Keratinocyte (primary cell): ENCODE data around the gene GPR39.

ENCODE experiments used
- EZH2 ChIP-seq: IDR thresholded peaks from one replicate; pipeline ENCODE4 v1.6.1; 2012; ENCODE audit warnings: inconsistent platforms, mild to moderate bottlenecking, low read length, moderate library complexity
- TF ChIP-seq, protein P1 (sequence below), 3 experiments: IDR thresholded peaks in 1 of 3; conservative IDR thresholded peaks in 1 of 3; optimal IDR thresholded peaks in 1 of 3; 2 replicates in 2 of 3; 3 replicates in 1 of 3; pipeline versions ENCODE3 to v1.5.1; 2011; ENCODE audit warnings: low read length in 3 of 3, mild to moderate bottlenecking in 3 of 3, moderate library complexity in 2 of 3, control low read depth in 1 of 3, inconsistent platforms in 1 of 3; ENCODE audit not compliant: insufficient read depth in 2 of 3; ENCODE audit errors: extremely low read depth in 1 of 3

DNA sequence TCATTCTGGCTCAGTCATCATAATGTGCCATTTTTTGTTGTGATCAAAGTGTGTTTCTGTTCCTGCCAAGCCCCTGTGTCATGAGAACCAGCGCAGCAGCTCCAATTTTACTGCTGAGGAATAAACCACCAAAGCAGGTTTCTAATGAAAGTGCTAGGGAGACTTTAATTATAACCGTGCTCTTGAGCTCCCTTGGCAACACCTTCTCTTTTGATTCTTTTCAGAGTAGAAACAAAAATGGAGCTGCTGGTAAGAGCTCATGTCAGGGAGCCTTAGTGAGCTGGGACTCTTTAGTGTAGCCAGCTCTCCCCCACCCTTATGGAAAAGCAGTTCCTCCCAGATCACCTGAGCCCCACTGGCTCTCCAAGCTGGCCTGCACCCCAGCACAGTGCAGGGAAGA, 179.1 kb downstream of the GPR39 start:
- TF ChIP-seq, protein P1, sequence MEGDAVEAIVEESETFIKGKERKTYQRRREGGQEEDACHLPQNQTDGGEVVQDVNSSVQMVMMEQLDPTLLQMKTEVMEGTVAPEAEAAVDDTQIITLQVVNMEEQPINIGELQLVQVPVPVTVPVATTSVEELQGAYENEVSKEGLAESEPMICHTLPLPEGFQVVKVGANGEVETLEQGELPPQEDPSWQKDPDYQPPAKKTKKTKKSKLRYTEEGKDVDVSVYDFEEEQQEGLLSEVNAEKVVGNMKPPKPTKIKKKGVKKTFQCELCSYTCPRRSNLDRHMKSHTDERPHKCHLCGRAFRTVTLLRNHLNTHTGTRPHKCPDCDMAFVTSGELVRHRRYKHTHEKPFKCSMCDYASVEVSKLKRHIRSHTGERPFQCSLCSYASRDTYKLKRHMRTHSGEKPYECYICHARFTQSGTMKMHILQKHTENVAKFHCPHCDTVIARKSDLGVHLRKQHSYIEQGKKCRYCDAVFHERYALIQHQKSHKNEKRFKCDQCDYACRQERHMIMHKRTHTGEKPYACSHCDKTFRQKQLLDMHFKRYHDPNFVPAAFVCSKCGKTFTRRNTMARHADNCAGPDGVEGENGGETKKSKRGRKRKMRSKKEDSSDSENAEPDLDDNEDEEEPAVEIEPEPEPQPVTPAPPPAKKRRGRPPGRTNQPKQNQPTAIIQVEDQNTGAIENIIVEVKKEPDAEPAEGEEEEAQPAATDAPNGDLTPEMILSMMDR (optimal IDR thresholded peaks at IDR 0.05 in 1 of 3, IDR thresholded peaks at IDR 0.05 in 1 of 3, conservative IDR thresholded peaks at IDR 0.05 in 1 of 3; ENCODE audit: extremely low read depth in 1 of 3, insufficient read depth in 2 of 3, low read length in 3 of 3): no peak
- TF ChIP-seq EZH2: no peak
